IPS-18a (cell line): ENCODE measurements around the gene STAT1.

Experiments used
- H3K27ac ChIP-seq: one replicate; pipeline ENCODE4 v1.5.1; 2013; ENCODE audit warnings: low read length
- H3K27me3 ChIP-seq: one replicate; pipeline ENCODE4 v1.6.1; 2013; ENCODE audit warnings: mild to moderate bottlenecking, low read length; ENCODE audit not compliant: control insufficient read depth, insufficient read depth
- H3K36me3 ChIP-seq: one replicate; pipeline ENCODE4 v1.6.1; 2013; ENCODE audit warnings: low read depth, low read length; ENCODE audit not compliant: control insufficient read depth
- H3K4me1 ChIP-seq: one replicate; pipeline ENCODE4 v1.6.1; 2013; ENCODE audit warnings: low read depth, low read length; ENCODE audit not compliant: control insufficient read depth
- H3K4me3 ChIP-seq: one replicate; pipeline ENCODE4 v1.5.1; 2013; ENCODE audit warnings: low read length
- H3K9ac ChIP-seq: one replicate; pipeline ENCODE4 v1.6.1; 2013; ENCODE audit warnings: mild to moderate bottlenecking, low read length, moderate library complexity
- H3K9me3 ChIP-seq: one replicate; pipeline ENCODE4 v1.6.1; 2013; ENCODE audit warnings: low read depth, low read length; ENCODE audit not compliant: control insufficient read depth

Gene STAT1

GRCh38 chr2:191045141-191045540, 31.2 kb upstream of the STAT1 start:
- no peaks in the 10 kb centered on the region for H3K36me3 ChIP-seq
- peaks cover 7% of the 10 kb centered on the region for H3K4me1 ChIP-seq
- H3K27ac ChIP-seq = no peak overlapping the region
- no peak overlapping the region for H3K9ac ChIP-seq
- H3K9me3 ChIP-seq = no peaks in the 10 kb centered on the region
- H3K27me3 ChIP-seq = no peaks in the 10 kb centered on the region
- H3K4me3 ChIP-seq = no peak overlapping the region

- Histone ChIP-seq H3K4me1 (peaks cover 7% of the 10 kb centered on the region), H3K9me3 (no peaks in the 10 kb centered on the region), H3K4me3 (no peak overlapping the region), H3K27me3 (no peaks in the 10 kb centered on the region), H3K27ac (no peak overlapping the region), H3K36me3 (no peaks in the 10 kb centered on the region), H3K9ac (no peak overlapping the region)
Observed at GRCh38 chr2:191043438-191043837, 29.5 kb upstream of the STAT1 start.

GRCh38 chr2:191041418-191042161, 27.6 kb upstream of the STAT1 start:
- Histone ChIP-seq H3K27ac (no peak overlapping the region), H3K9ac (no peak overlapping the region), H3K9me3 (no peaks in the 10 kb centered on the region)

GRCh38 chr2:191039616-191040015, 25.6 kb upstream of the STAT1 start:
- Histone ChIP-seq H3K4me1 (peaks cover 7% of the 10 kb centered on the region), H3K4me3 (no peak overlapping the region), H3K9ac (no peak overlapping the region), H3K27ac (no peak overlapping the region), H3K27me3 (no peaks in the 10 kb centered on the region), H3K9me3 (no peaks in the 10 kb centered on the region), H3K36me3 (no peaks in the 10 kb centered on the region)

More at GRCh38 chr2:191041418-191042161, 27.6 kb upstream of the STAT1 start:
- Histone ChIP-seq H3K4me1 (peaks cover 7% of the 10 kb centered on the region), H3K4me3 (no peak overlapping the region), H3K27me3 (no peaks in the 10 kb centered on the region), H3K36me3 (no peaks in the 10 kb centered on the region)

- no peak overlapping the region for H3K9ac ChIP-seq
- no peaks in the 10 kb centered on the region for H3K9me3 ChIP-seq
- peaks cover 7% of the 10 kb centered on the region for H3K4me1 ChIP-seq
- no peak overlapping the region for H3K4me3 ChIP-seq
- no peak overlapping the region for H3K27ac ChIP-seq
- H3K27me3 ChIP-seq = no peaks in the 10 kb centered on the region
- H3K36me3 ChIP-seq = no peaks in the 10 kb centered on the region
Observed at GRCh38 chr2:191038741-191039140, 24.8 kb upstream of the STAT1 start.

- H3K4me3 ChIP-seq = no peak overlapping the region
- no peaks in the 10 kb centered on the region for H3K27me3 ChIP-seq
- H3K36me3 ChIP-seq = no peaks in the 10 kb centered on the region
- H3K9ac ChIP-seq = no peak overlapping the region
- peaks cover 7% of the 10 kb centered on the region for H3K4me1 ChIP-seq
- H3K27ac ChIP-seq = no peak overlapping the region
- no peaks in the 10 kb centered on the region for H3K9me3 ChIP-seq
Observed at GRCh38 chr2:191038241-191038725, 24.3 kb upstream of the STAT1 start.

- H3K9me3 ChIP-seq = no peaks in the 10 kb centered on the region
- H3K27ac ChIP-seq = no peak overlapping the region
- no peak overlapping the region for H3K4me3 ChIP-seq
- no peaks in the 10 kb centered on the region for H3K36me3 ChIP-seq
- H3K4me1 ChIP-seq = peaks cover 7% of the 10 kb centered on the region
- no peaks in the 10 kb centered on the region for H3K27me3 ChIP-seq
- H3K9ac ChIP-seq = no peak overlapping the region
Observed at GRCh38 chr2:191037351-191037750, 23.4 kb upstream of the STAT1 start.

GRCh38 chr2:191036363-191036762, 22.4 kb upstream of the STAT1 start:
- H3K27ac ChIP-seq = no peak overlapping the region
- H3K36me3 ChIP-seq = no peaks in the 10 kb centered on the region
- H3K27me3 ChIP-seq = no peaks in the 10 kb centered on the region
- H3K9me3 ChIP-seq = no peaks in the 10 kb centered on the region
- no peak overlapping the region for H3K4me3 ChIP-seq
- peaks cover under 1% of the 10 kb centered on the region for H3K4me1 ChIP-seq
- no peak overlapping the region for H3K9ac ChIP-seq

- no peak overlapping the region for H3K9ac ChIP-seq
- no peaks in the 10 kb centered on the region for H3K9me3 ChIP-seq
- no peaks in the 10 kb centered on the region for H3K36me3 ChIP-seq
- no peaks in the 10 kb centered on the region for H3K27me3 ChIP-seq
- H3K27ac ChIP-seq = no peak overlapping the region
- H3K4me1 ChIP-seq = peaks cover 4% of the 10 kb centered on the region
- H3K4me3 ChIP-seq = no peak overlapping the region
Observed at GRCh38 chr2:191032588-191033429, 18.8 kb upstream of the STAT1 start.

- H3K9ac ChIP-seq = no peak overlapping the region
- no peaks in the 10 kb centered on the region for H3K27me3 ChIP-seq
- no peak overlapping the region for H3K4me3 ChIP-seq
- H3K36me3 ChIP-seq = no peaks in the 10 kb centered on the region
- peaks cover 4% of the 10 kb centered on the region for H3K4me1 ChIP-seq
- H3K9me3 ChIP-seq = no peaks in the 10 kb centered on the region
- no peak overlapping the region for H3K27ac ChIP-seq
Observed at GRCh38 chr2:191031256-191031655, 17.3 kb upstream of the STAT1 start.

GRCh38 chr2:191030521-191031154, 16.7 kb upstream of the STAT1 start:
- no peak overlapping the region for H3K9ac ChIP-seq
- no peaks in the 10 kb centered on the region for H3K27me3 ChIP-seq
- no peaks in the 10 kb centered on the region for H3K36me3 ChIP-seq
- no peak overlapping the region for H3K4me3 ChIP-seq
- H3K4me1 ChIP-seq = peaks cover 4% of the 10 kb centered on the region
- H3K9me3 ChIP-seq = no peaks in the 10 kb centered on the region
- H3K27ac ChIP-seq = no peak overlapping the region
